Measurements from ENCODE around the gene SIL1. TPM values are rescaled to one million over a fixed set of nuclear protein-coding genes. Genes with fewer than 3 reads are reported as not detected.

SIL1 gene
- total RNA-seq, 1 donor from 2014 or later = 16.1 TPM

DNA sequence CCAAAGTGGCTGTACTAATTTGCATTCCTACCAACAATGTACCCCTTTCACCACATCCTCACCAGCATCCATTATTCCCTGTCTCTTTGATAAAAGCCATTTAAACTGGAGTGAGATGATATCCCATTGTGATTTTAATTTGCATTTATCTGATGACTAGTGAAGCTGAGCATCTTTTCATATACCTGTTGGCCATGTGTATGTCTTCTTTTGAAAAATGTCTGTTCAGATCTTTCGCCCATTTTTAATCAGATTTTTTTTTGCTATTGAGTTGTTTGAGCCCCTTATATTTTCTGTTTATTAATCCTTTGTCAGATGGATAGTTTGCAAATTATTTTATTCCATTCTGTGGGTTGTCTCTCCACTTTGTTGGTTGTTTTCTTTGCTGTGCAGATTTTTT, 202.0 kb downstream of the SIL1 start:
- Mint-ChIP-seq H3K4me3 (no peak overlapping the region), H3K27ac (no peak overlapping the region), H3K9me3 (peaks cover 9% of the 10 kb centered on the region), H3K27me3 (no peaks in the 10 kb centered on the region), H3K36me3 (ENCODE audit: low read depth) (peaks cover 11% of the 10 kb centered on the region), H3K4me1 (no peaks in the 10 kb centered on the region)
- CTCF ChIA-PET = no interaction called here
- POLR2A ChIA-PET = no interaction called here
- intact Hi-C loops (cut with micrococcal nuclease) = no loop called here
- no peak for DNase-seq
- TF ChIP-seq CTCF (IDR thresholded peaks at IDR 0.05) = no peak
- ATAC-seq (ENCODE audit: low read depth) = no peak

DNA sequence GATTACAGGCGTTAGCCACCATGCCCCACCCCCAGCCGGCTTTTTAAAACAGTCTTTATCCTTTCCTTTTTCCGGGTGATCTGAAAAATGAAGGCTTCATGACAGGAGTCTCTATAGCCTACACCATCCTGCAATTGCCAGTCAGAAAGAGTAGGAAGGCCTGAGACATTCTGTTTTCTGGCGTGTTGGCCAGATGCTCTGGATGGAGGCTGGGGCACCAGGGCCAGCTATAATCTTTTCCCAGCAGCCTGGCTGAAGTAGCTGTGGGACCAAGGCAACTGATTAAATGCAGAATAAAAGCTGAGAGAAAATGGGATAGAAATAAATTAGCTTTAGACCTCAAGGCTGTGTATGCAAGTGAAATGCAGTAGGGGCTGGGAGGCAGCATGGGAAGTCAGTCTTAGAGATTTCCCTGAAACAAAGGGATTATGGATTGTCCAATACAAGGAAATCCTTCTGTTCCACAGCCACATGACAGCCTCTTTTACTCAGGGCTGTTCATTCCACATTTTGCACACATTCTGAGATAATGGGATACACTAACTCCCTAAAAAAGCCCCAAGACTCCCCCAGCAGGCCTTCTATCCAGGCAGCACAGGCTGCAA, 207.1 kb downstream of the SIL1 start:
- peaks cover 2% of the 10 kb centered on the region for H3K36me3 Mint-ChIP-seq (ENCODE audit: low read depth)
- DNase-seq = no peak
- H3K4me3 Mint-ChIP-seq = no peak overlapping the region

GRCh38 chr5:138989720-138990119, 208.4 kb downstream of the SIL1 start:
- POLR2A ChIA-PET = no interaction called here
- Mint-ChIP-seq H3K4me1 (no peaks in the 10 kb centered on the region), H3K4me3 (no peak overlapping the region), H3K9me3 (no peaks in the 10 kb centered on the region), H3K27me3 (no peaks in the 10 kb centered on the region), H3K27ac (no peak overlapping the region), H3K36me3 (ENCODE audit: low read depth) (no peaks in the 10 kb centered on the region)
- ATAC-seq (ENCODE audit: low read depth) (no peak), DNase-seq (no peak)
- TF ChIP-seq CTCF (IDR thresholded peaks at IDR 0.05) = no peak
- intact Hi-C loops (cut with micrococcal nuclease) = no loop called here
- CTCF ChIA-PET = no interaction called here

More for the DNA sequence above, 207.1 kb downstream of the SIL1 start:
- ATAC-seq (ENCODE audit: low read depth) = no peak
- no peak overlapping the region for H3K27ac Mint-ChIP-seq
- H3K4me1 Mint-ChIP-seq = no peaks in the 10 kb centered on the region
- ChIA-PET POLR2A (no interaction called here), CTCF (no interaction called here)
- TF ChIP-seq CTCF (IDR thresholded peaks at IDR 0.05) = no peak
- H3K27me3 Mint-ChIP-seq = no peaks in the 10 kb centered on the region
- intact Hi-C loops (cut with micrococcal nuclease) = no loop called here
- H3K9me3 Mint-ChIP-seq = peaks cover 2% of the 10 kb centered on the region

GRCh38 chr5:138986186-138986800, 211.9 kb downstream of the SIL1 start:
- no peak overlapping the region for H3K4me3 Mint-ChIP-seq
- TF ChIP-seq CTCF (IDR thresholded peaks at IDR 0.05) = no peak
- intact Hi-C loops (cut with micrococcal nuclease) = no loop called here
- no peak for ATAC-seq (ENCODE audit: low read depth)
- no peak for DNase-seq
- H3K4me1 Mint-ChIP-seq = no peaks in the 10 kb centered on the region
- H3K36me3 Mint-ChIP-seq (ENCODE audit: low read depth) = no peaks in the 10 kb centered on the region
- no peak overlapping the region for H3K27ac Mint-ChIP-seq
- no peaks in the 10 kb centered on the region for H3K27me3 Mint-ChIP-seq
- H3K9me3 Mint-ChIP-seq = no peaks in the 10 kb centered on the region
- ChIA-PET CTCF (no interaction called here), POLR2A (no interaction called here)

- H3K27ac Mint-ChIP-seq = no peak overlapping the region
- H3K4me1 Mint-ChIP-seq = no peaks in the 10 kb centered on the region
- ChIA-PET CTCF (no interaction called here), POLR2A (no interaction called here)
- no peaks in the 10 kb centered on the region for H3K9me3 Mint-ChIP-seq
- ATAC-seq (ENCODE audit: low read depth) (no peak), DNase-seq (no peak)
- no peaks in the 10 kb centered on the region for H3K27me3 Mint-ChIP-seq
- no peaks in the 10 kb centered on the region for H3K36me3 Mint-ChIP-seq (ENCODE audit: low read depth)
- no peak for TF ChIP-seq CTCF (IDR thresholded peaks at IDR 0.05)
- no peak overlapping the region for H3K4me3 Mint-ChIP-seq
- intact Hi-C loops (cut with micrococcal nuclease) = no loop called here
Observed at GRCh38 chr5:138985683-138986082, 212.5 kb downstream of the SIL1 start.
